ENCODE measurements around the gene DLG5.

The DLG5 gene

DNA sequence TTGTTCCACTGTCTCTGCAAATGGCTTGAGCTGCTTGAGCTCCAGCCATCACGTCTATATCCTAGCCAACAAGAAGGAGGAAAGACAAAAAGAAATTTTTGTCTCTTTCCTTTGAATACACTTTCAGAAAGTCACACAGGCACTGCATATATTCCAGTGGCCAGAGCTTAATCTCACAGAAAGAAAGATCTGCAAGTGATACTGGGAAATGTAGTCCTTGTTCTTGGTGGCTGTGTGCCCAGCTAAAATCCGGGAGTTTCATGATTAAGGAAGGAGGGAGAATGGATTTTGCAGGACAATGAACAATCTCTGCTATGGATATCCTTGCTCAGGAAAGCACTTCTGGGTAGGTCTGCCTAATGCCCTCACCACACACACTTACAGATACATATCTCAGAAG, 19.5 kb upstream of the DLG5 start:
- no peak for DNase-seq

GRCh38 chr10:77944519-77944918, 18.0 kb upstream of the DLG5 start:
- DNase-seq, result no peak

- peak; percentile 32 for DNase-seq
Observed at GRCh38 chr10:77943121-77943901, 16.8 kb upstream of the DLG5 start.

DNA sequence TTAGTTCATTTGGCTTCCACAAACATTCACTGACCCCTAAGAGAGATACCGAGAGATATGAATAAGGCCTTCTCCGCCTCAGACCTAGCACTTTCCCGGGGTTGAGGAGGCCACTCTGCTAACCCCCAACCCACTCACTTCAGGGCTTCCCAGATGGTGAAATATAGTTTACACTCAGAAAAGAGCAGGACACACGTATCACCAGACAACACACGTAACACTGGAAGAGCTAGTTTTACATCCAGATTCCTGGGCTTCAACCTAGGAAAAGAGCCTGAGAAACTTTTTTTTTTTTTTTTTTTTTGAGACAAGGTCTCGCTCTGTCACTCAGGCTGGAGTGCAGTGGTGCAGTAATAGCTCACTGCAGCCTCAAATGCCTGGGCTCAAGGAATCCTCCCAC, 15.2 kb upstream of the DLG5 start:
- no peak for DNase-seq

DNA sequence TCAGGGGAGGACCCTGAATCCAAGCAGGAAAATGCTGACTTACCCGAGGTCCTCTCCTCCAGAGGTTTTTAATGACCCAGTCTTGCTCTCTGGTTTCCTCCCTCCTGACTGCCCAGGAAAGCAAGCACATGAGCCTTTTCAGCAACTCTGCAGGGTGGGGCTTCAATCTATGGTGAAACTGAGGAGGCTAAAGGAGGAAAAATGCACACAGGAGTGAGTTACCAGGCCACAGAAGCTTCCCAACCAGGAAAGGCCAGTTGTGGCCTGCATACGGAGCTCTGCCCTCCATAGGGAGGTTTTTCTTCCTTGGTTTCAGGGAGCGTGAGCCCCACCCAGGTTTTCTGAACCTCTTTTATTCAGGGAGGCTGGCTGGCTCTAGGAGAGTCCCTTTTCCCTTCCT, 14.1 kb upstream of the DLG5 start:
- no peak for DNase-seq

GRCh38 chr10:77940225-77940624, 13.7 kb upstream of the DLG5 start:
- DNase-seq, result no peak

DNA sequence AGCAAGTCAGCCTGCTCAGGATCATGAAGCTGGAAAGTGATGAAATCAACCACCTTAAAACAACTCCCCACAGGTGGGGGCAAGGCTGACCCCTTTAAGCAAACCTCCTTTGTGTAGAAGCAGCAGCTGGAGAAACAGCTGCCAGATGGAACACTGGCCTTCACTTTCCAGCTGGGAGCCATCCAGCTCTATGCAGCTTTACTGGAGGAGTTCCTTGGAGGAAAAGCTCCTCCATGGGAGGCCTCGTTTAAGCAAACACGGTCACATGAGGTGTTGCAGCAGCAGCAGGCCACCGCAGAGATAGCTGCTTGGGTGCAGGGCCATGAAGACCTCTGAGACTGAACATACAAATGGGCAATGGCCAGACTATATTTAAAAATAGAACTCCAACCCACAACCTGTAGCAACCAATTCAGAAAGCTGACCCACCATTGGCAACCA, 13.0 kb upstream of the DLG5 start:
- DNase-seq, result no peak

DNA sequence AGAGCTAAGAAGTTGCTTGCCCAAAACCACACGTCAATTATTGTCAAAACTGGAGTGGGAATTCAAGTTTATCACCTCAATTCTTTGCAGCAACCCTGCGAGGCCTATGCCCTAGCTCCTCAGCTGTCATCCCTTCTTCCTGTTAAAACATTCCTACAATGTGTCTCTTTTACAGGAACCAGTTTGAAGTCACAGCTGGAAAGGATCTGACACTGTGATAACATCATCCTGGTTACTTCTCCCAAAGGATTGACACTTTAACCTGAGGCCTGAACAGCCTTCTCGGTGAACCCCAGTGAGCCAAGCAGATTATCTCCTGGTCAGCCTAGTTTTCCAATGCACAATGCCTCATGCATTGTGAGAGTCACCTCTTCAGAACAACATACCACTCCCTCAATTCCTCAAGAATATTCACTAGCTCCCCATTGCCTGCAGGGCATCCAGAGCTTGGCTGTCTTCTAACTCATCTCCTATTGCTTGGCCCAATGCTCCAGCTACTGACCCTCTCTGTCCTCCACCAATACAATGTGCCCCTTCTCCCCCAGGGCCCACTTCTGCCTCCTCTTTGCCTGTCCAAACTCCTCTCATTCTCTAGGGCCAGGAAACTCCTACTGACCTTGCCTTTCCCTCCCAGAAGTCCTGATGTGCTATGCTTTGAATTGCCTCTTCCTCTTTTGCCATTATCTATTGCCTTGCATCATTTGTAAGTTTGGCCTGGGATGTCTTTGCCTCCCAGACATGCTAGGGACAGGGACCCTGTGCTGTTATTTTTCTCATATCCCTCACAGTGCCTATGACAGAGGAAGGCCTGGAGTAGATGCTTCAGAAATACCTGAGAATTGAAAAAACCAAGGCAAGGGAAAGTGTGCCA, 10.4 kb upstream of the DLG5 start:
- no peak for DNase-seq

GRCh38 chr10:77932016-77932715, 5.6 kb upstream of the DLG5 start:
- no peak for DNase-seq

- DNase-seq, result no peak
Observed at GRCh38 chr10:77927402-77928246, 1.1 kb upstream of the DLG5 start.

GRCh38 chr10:77925795-77926565, 575 bp downstream of the DLG5 start:
- no peak for DNase-seq

- no peak for DNase-seq
Observed at GRCh38 chr10:77925410-77925794, 1.2 kb downstream of the DLG5 start.

DNA sequence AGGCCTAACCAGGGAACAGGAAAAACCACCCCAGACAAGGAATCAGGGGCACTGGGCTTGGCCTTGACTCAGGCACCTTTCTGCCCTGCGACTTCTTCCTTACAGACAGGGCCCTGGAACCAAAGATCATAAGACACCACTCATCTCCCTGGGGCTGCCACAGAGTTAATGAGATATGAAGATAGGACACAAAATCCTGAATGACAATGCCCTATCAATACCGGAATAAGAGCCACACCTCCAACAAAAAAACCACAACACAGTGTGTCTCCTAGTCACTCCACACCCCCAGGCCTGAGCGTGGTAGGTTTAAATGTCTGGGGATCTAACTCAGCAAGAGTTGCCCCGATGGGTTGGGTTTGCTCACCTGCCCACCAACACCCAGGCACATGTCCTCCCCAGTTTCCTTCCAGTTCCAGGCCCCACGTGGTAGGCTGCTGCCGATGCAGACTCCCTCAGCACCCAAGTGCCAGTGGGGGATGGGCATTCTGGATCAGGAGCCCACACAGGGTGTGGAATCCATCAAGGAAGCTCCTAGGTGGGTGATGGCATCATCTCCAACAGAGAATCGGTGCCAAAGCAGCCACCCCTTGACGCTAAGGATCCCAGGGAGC, 3.9 kb downstream of the DLG5 start:
- DNase-seq, result no peak

- DNase-seq, result no peak
Observed at GRCh38 chr10:77922055-77922454, 4.5 kb downstream of the DLG5 start.

GRCh38 chr10:77921395-77921794, 5.2 kb downstream of the DLG5 start:
- DNase-seq, result no peak

DNA sequence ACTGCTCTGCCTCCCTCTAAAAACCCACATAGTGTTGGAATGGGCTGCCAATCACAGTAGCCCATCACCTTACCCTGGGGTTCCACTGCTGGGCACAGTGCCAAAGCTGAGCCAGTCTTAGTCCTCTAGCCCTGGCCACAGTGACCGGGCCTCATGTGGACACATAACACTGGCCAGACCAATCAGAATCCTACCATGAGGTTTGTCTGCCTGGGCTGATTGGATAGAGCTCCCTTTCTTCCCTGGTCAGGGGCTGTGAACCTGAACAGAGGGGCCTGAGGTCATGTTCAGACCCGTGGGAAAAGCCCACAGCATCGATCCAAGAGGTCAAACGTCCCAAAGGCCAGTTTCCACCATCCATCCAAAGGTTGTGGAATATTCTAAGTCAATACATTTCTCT, 6.1 kb downstream of the DLG5 start:
- no peak for DNase-seq

DNA sequence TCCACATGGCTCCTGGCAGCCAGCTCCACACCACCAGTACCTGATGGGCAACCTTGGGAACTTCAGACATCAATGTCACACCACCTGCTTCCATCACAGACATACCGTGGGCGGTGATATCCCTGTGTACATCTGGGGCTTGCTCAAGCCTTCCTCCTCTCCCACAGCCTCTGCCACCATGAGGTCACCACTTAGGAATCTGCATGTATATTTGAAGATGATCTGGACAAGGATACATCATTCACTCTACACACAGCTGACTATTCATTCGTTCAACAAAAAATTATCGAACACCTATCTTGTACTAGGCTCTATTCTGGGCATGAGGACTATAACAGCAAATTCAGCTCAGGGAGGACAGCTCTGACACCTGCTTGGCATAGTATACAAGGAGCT, 6.8 kb downstream of the DLG5 start:
- DNase-seq, result no peak

- DNase-seq, result no peak
Observed at GRCh38 chr10:77915319-77916105, 11.0 kb downstream of the DLG5 start.

GRCh38 chr10:77913090-77913489, 13.5 kb downstream of the DLG5 start:
- DNase-seq, result no peak

DNA sequence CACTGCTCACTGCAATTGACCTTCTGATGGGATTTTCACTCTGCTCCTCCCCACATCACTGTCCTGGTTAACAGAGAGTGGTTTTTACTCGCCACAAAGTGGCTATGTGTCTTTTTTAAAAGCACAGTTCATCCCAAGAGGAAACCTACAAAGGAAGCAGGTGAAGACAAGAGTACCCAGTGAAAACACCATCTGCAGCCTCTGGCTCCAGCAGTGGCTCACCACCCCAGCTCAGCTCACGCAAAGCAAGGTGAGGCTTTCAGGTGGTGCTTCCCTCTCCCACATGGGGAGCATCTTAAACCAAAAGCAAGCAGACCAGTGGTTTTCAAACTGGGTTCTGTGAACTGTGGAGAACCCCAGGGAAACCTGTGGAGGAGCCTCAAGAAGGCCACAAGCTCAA, 14.0 kb downstream of the DLG5 start:
- no peak for DNase-seq

Data from NCI-H446 treated with DMSO at 0.1 percent for 48 hours (cell line).